ENCODE data around the gene ZNF407. TPM values are rescaled to one million over a fixed set of nuclear protein-coding genes. Genes with fewer than 3 reads are reported as not detected.

ZNF407 gene
- total RNA-seq, 5 donors from 2014 or later (not counting 1 experiment from before 2014, with no cell fraction given) = 22.9 to 37.4 (median 24.4) TPM

- peaks cover 8% of the 10 kb centered on the region for H3K36me3 Mint-ChIP-seq
- DNase-seq = no peak
- H3K9me3 Mint-ChIP-seq = no peaks in the 10 kb centered on the region
- ChIA-PET CTCF (interaction anchor here in 1 of 2 donors (1.0 kb wide), 1 partner anchor 14 kb away, joined by 3 read pairs; no protein-coding TSS in a partner anchor), POLR2A (no interaction called here)
- H3K4me3 Mint-ChIP-seq = no peak overlapping the region
- no peak for ATAC-seq (replicated peaks in 1 of 4)
- Histone ChIP-seq H3K27ac (ENCODE audit: low read length) (no peak overlapping the region), H3K4me1 (ENCODE audit: control insufficient read depth in 1 of 2, extremely low read depth in 1 of 2, insufficient read depth in 2 of 2, low read length in 2 of 2) (no peaks in the 10 kb centered on the region), H3K36me3 (ENCODE audit: control insufficient read depth in 2 of 2, extremely low read depth in 1 of 2, insufficient read depth in 1 of 2, low read length in 1 of 2) (peaks cover 0 to 4% of the 10 kb centered on the region in 2 donors), H3K9me3 (no peaks in the 10 kb centered on the region), H3K27me3 (replicated peaks in 1 of 2; ENCODE audit: control insufficient read depth in 2 of 2, extremely low read depth in 1 of 2, insufficient read depth in 2 of 2, low read length in 1 of 2) (no peaks in the 10 kb centered on the region), H3K4me3 (ENCODE audit: control insufficient read depth in 1 of 2, extremely low read depth in 1 of 2, low read length in 1 of 2) (no peak overlapping the region)
- H3K27me3 Mint-ChIP-seq = no peaks in the 10 kb centered on the region
- peaks cover 0 to 2% (median under 1%) of the 10 kb centered on the region in 3 donors for H3K4me1 Mint-ChIP-seq
- WGBS (ENCODE audit: insufficient coverage) = 67% methylated on average over 1 of the region's 3 CpGs
- no peak overlapping the region for H3K27ac Mint-ChIP-seq
Measured at GRCh38 chr18:75035928-75036327, 438.3 kb downstream of the ZNF407 start.

GRCh38 chr18:75036917-75037688 is 439.4 kb downstream of the ZNF407 start:
- peak in 1 of 35 experiments; percentile 46 for DNase-seq
- 85% methylated on average over 9 of the region's 18 CpGs for WGBS (ENCODE audit: insufficient coverage)
- no peak overlapping the region for H3K27ac Mint-ChIP-seq
- Histone ChIP-seq H3K27ac (ENCODE audit: low read length) (no peak overlapping the region), H3K9me3 (no peaks in the 10 kb centered on the region), H3K4me1 (ENCODE audit: control insufficient read depth in 1 of 2, extremely low read depth in 1 of 2, insufficient read depth in 2 of 2, low read length in 2 of 2) (no peaks in the 10 kb centered on the region), H3K36me3 (ENCODE audit: control insufficient read depth in 2 of 2, extremely low read depth in 1 of 2, insufficient read depth in 1 of 2, low read length in 1 of 2) (peaks cover 0 to 4% of the 10 kb centered on the region in 2 donors), H3K27me3 (replicated peaks in 1 of 2; ENCODE audit: control insufficient read depth in 2 of 2, extremely low read depth in 1 of 2, insufficient read depth in 2 of 2, low read length in 1 of 2) (no peaks in the 10 kb centered on the region), H3K4me3 (ENCODE audit: control insufficient read depth in 1 of 2, extremely low read depth in 1 of 2, low read length in 1 of 2) (no peak overlapping the region)
- ChIA-PET CTCF (interaction anchor here in 1 of 2 donors (0.7 kb wide), 1 partner anchor 439 kb away, joined by 4 read pairs; the partner anchor contains the start of gene ZNF407), POLR2A (no interaction called here)
- H3K4me1 Mint-ChIP-seq = no peaks in the 10 kb centered on the region
- no peaks in the 10 kb centered on the region for H3K9me3 Mint-ChIP-seq
- peaks cover 8% of the 10 kb centered on the region for H3K36me3 Mint-ChIP-seq
- no peaks in the 10 kb centered on the region for H3K27me3 Mint-ChIP-seq
- H3K4me3 Mint-ChIP-seq = no peak overlapping the region
- peak in 1 of 4 experiments; percentile 47 for ATAC-seq (replicated peaks in 1 of 4)

GRCh38 chr18:75037689-75037955 is 440.0 kb downstream of the ZNF407 start:
- ATAC-seq (replicated peaks in 1 of 4) = no peak
- H3K4me1 Mint-ChIP-seq = no peaks in the 10 kb centered on the region
- H3K27me3 Mint-ChIP-seq = no peaks in the 10 kb centered on the region
- ChIA-PET CTCF (interaction anchor here in 1 of 2 donors (0.7 kb wide), 1 partner anchor 440 kb away, joined by 4 read pairs; the partner anchor contains the start of gene ZNF407), POLR2A (no interaction called here)
- Histone ChIP-seq H3K27ac (ENCODE audit: low read length) (no peak overlapping the region), H3K9me3 (no peaks in the 10 kb centered on the region), H3K4me1 (ENCODE audit: control insufficient read depth in 1 of 2, extremely low read depth in 1 of 2, insufficient read depth in 2 of 2, low read length in 2 of 2) (no peaks in the 10 kb centered on the region), H3K27me3 (replicated peaks in 1 of 2; ENCODE audit: control insufficient read depth in 2 of 2, extremely low read depth in 1 of 2, insufficient read depth in 2 of 2, low read length in 1 of 2) (no peaks in the 10 kb centered on the region), H3K36me3 (ENCODE audit: control insufficient read depth in 2 of 2, extremely low read depth in 1 of 2, insufficient read depth in 1 of 2, low read length in 1 of 2) (peaks cover 0 to 4% of the 10 kb centered on the region in 2 donors), H3K4me3 (ENCODE audit: control insufficient read depth in 1 of 2, extremely low read depth in 1 of 2, low read length in 1 of 2) (no peak overlapping the region)
- no peak overlapping the region for H3K4me3 Mint-ChIP-seq
- peaks cover 8% of the 10 kb centered on the region for H3K36me3 Mint-ChIP-seq
- no peak overlapping the region for H3K27ac Mint-ChIP-seq
- DNase-seq = no peak
- WGBS (ENCODE audit: insufficient coverage) = 100% methylated on average over 1 of the region's 3 CpGs
- no peaks in the 10 kb centered on the region for H3K9me3 Mint-ChIP-seq

DNA sequence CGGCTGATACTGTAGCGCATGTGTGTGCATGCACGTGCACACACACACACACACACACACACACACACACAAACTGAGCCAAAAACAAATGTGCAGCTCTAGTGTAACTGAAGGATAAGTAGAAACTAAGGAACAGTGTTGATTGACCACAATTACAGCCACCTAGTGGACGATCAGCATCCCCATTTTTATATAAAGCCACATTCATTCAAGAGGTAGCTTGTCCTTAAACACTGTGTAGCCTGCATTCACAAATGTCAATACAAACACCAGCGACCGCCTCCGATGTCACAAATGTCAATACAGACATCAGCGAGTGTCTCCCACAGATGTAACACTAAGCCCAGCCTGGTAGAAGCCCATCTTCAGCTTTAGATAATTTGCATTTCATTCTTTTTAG is 443.9 kb downstream of the ZNF407 start:
- H3K27ac ChIP-seq (ENCODE audit: low read length) = no peak overlapping the region
- Mint-ChIP-seq H3K4me1 (no peaks in the 10 kb centered on the region), H3K36me3 (peaks cover 14% of the 10 kb centered on the region), H3K27ac (no peak overlapping the region), H3K4me3 (no peak overlapping the region), H3K9me3 (no peaks in the 10 kb centered on the region), H3K27me3 (no peaks in the 10 kb centered on the region)
- H3K9me3 ChIP-seq = no peaks in the 10 kb centered on the region
- ATAC-seq (replicated peaks in 1 of 4) = no peak
- no peak overlapping the region for H3K4me3 ChIP-seq (ENCODE audit: control insufficient read depth in 1 of 2, extremely low read depth in 1 of 2, low read length in 1 of 2)
- H3K4me1 ChIP-seq (ENCODE audit: control insufficient read depth in 1 of 2, extremely low read depth in 1 of 2, insufficient read depth in 2 of 2, low read length in 2 of 2) = no peaks in the 10 kb centered on the region
- 67% methylated on average over 1 of the region's 8 CpGs for WGBS (ENCODE audit: insufficient coverage)
- peak in 1 of 35 experiments; percentile 9 for DNase-seq
- CTCF ChIA-PET = interaction anchor here (0.6 to 1.3 kb wide), 4 partner anchors 20 to 699 kb away, joined by 3 to 5 read pairs (median 4); no protein-coding TSS in a partner anchor
- H3K27me3 ChIP-seq (replicated peaks in 1 of 2; ENCODE audit: control insufficient read depth in 2 of 2, extremely low read depth in 1 of 2, insufficient read depth in 2 of 2, low read length in 1 of 2) = no peaks in the 10 kb centered on the region
- POLR2A ChIA-PET = interaction anchor here in 1 of 2 donors (0.7 kb wide), 1 partner anchor 202 kb away, joined by 3 read pairs; no protein-coding TSS in a partner anchor
- H3K36me3 ChIP-seq (ENCODE audit: control insufficient read depth in 2 of 2, extremely low read depth in 1 of 2, insufficient read depth in 1 of 2, low read length in 1 of 2) = peaks cover 0 to 4% of the 10 kb centered on the region in 2 donors

DNA sequence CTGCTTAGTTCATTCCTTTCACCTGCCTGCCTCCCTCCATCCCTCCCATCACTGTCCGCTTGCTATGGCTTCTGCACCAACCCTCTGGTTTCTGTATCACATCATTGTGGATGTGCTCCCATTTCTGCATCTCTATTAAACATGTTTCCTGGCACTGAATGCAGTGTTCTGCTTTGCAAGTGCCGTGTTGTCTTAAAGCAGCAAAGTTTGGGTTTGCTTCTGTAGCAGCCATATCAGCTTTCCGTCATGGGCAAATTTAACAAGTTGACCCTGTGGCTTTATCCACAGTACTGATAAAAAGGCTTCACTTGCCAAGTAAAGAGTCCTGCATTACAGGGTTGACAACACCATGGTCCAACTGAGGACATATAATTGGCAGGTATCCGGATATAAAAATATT is 445.8 kb downstream of the ZNF407 start:
- Histone ChIP-seq H3K36me3 (ENCODE audit: control insufficient read depth in 2 of 2, extremely low read depth in 1 of 2, insufficient read depth in 1 of 2, low read length in 1 of 2) (no peaks in the 10 kb centered on the region), H3K9me3 (no peaks in the 10 kb centered on the region), H3K27me3 (replicated peaks in 1 of 2; ENCODE audit: control insufficient read depth in 2 of 2, extremely low read depth in 1 of 2, insufficient read depth in 2 of 2, low read length in 1 of 2) (no peaks in the 10 kb centered on the region), H3K4me3 (ENCODE audit: control insufficient read depth in 1 of 2, extremely low read depth in 1 of 2, low read length in 1 of 2) (no peak overlapping the region), H3K27ac (ENCODE audit: low read length) (no peak overlapping the region), H3K4me1 (ENCODE audit: control insufficient read depth in 1 of 2, extremely low read depth in 1 of 2, insufficient read depth in 2 of 2, low read length in 2 of 2) (no peaks in the 10 kb centered on the region)
- ChIA-PET CTCF (interaction anchor here in 1 of 2 donors (0.6 kb wide), 1 partner anchor 146 kb away, joined by 5 read pairs; no protein-coding TSS in a partner anchor), POLR2A (no interaction called here)
- WGBS (ENCODE audit: insufficient coverage) = 70% methylated on average over 3 of the region's 4 CpGs
- no peaks in the 10 kb centered on the region for H3K4me1 Mint-ChIP-seq
- H3K9me3 Mint-ChIP-seq = no peaks in the 10 kb centered on the region
- peaks cover 21% of the 10 kb centered on the region for H3K36me3 Mint-ChIP-seq
- no peak overlapping the region for H3K27ac Mint-ChIP-seq
- no peak for DNase-seq
- H3K4me3 Mint-ChIP-seq = no peak overlapping the region
- no peak for ATAC-seq (replicated peaks in 1 of 4)
- H3K27me3 Mint-ChIP-seq = no peaks in the 10 kb centered on the region

DNA sequence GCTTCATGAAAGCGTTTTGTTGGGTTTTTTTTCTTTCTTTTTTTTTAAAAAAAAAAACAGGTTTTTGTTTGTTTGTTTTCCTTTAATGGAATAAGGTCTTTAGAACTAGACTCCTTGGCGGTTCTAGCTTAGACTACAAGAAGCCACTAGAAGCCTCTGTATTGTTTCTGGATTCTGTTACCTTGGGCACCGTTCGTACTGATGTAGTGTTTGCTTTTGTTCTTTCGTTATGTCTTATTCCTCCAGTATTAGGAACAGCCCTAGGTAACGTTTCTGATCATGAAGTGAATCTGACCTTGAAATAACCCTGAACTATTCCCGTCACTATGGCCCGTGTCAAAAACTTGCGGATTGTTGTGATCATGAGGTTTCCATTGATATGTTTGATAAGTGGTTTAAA is 446.6 kb downstream of the ZNF407 start:
- no peak overlapping the region for H3K27ac ChIP-seq (ENCODE audit: low read length)
- H3K27me3 ChIP-seq (replicated peaks in 1 of 2; ENCODE audit: control insufficient read depth in 2 of 2, extremely low read depth in 1 of 2, insufficient read depth in 2 of 2, low read length in 1 of 2) = no peaks in the 10 kb centered on the region
- H3K4me3 ChIP-seq (ENCODE audit: control insufficient read depth in 1 of 2, extremely low read depth in 1 of 2, low read length in 1 of 2) = no peak overlapping the region
- Mint-ChIP-seq H3K4me3 (no peak overlapping the region), H3K36me3 (peaks cover 20% of the 10 kb centered on the region), H3K27ac (no peak overlapping the region), H3K4me1 (no peaks in the 10 kb centered on the region), H3K27me3 (no peaks in the 10 kb centered on the region), H3K9me3 (no peaks in the 10 kb centered on the region)
- H3K4me1 ChIP-seq (ENCODE audit: control insufficient read depth in 1 of 2, extremely low read depth in 1 of 2, insufficient read depth in 2 of 2, low read length in 2 of 2) = no peaks in the 10 kb centered on the region
- DNase-seq (no peak), ATAC-seq (replicated peaks in 1 of 4) (no peak)
- ChIA-PET CTCF (interaction anchor here (0.6 kb wide), 2 partner anchors 38 to 147 kb away, joined by 3 to 5 read pairs; no protein-coding TSS in a partner anchor), POLR2A (no interaction called here)
- 100% methylated on average over 1 of the region's 9 CpGs for WGBS (ENCODE audit: insufficient coverage)
- H3K9me3 ChIP-seq = no peaks in the 10 kb centered on the region
- H3K36me3 ChIP-seq (ENCODE audit: control insufficient read depth in 2 of 2, extremely low read depth in 1 of 2, insufficient read depth in 1 of 2, low read length in 1 of 2) = no peaks in the 10 kb centered on the region
